Measurements from ENCODE around the gene INTS6. TPM values are rescaled to one million over a fixed set of nuclear protein-coding genes. Genes with fewer than 3 reads are reported as not detected.

INTS6 gene
- total RNA-seq, 4 donors from 2014 or later: 33.5 to 62.0 (median 40.0) TPM

DNA sequence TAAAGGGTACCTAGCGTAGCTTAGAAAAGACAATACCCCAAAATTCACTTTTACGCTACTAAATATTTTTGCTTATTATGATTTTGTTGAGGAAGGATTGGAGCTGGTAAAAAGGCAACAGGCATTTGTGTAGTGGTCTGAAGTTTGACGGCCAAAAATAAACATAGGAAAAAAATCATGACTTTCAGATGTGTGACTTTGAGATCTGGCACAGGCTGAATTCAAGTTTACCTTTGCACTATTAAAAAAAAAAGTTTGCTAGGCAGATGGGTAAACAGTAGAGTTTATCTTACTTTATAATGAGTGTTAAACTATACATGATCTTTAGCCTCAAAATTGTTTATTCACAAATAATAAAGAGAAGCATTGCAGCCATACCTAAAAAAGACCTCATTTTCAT is 24.3 kb upstream of the INTS6 start:
- no peak for TF ChIP-seq CTCF (IDR thresholded peaks at IDR 0.05; ENCODE audit: low read depth)

DNA sequence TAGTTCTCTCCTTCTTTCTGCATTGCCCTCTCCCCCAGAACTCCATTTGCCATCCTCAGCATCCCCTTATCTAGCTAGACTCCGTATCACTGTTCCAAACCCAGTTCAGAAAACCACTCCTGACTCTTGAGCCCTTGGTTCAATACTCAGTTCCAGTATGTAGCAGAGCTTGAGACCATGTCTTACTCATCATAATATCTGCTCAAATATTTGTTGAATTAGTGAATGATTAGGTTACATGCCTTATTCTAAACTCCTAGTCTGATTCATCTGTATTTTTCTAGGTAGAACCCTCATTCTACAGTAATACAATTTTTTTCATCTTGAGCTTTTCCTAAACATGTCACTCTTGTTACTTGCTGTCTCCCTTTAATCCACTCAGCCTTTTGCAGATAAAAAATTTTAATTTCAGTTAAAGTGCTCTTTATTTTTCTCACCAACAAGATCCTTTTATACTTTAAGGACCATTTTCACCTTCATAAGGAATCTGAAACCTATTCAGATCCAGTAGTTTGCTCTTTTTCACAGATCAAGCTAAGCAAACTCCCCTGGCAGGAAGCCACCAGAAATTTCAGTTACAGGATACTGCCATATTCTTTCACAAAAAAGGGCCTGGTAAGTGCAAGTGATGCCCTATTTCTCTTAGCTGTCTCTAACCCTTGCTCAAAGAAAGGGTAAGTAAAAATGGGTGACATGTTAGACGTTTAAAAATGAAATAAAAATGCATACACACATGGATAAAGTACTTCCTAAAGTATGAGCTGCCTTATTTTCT is 23.1 kb upstream of the INTS6 start:
- no peak for TF ChIP-seq CTCF (IDR thresholded peaks at IDR 0.05; ENCODE audit: low read depth)

- no peak for TF ChIP-seq CTCF (IDR thresholded peaks at IDR 0.05; ENCODE audit: low read depth)
Measured at GRCh38 chr13:51469790-51470189, 17.0 kb upstream of the INTS6 start.

GRCh38 chr13:51467730-51468129 is 14.9 kb upstream of the INTS6 start:
- TF ChIP-seq CTCF (IDR thresholded peaks at IDR 0.05; ENCODE audit: low read depth): no peak

DNA sequence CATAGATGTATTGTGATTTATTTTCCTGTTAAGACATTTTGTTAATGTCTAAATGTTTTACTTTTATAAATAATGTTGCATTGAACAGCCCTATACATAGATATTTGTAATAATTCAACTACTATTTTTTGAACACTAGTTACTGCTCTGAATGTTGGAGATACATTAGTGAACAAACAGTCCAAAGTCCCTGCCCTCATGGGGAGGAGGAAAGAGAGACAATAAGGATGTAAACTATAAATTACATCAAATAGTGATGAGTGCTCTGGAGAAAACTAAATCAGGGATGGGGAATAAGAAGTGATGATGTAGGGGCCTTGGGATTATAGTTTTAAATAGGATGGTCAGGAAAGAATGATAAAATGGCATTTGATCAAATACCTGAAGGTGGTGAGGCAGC is 12.3 kb upstream of the INTS6 start:
- TF ChIP-seq CTCF (IDR thresholded peaks at IDR 0.05; ENCODE audit: low read depth): no peak

- no peak for TF ChIP-seq CTCF (IDR thresholded peaks at IDR 0.05; ENCODE audit: low read depth)
Measured at GRCh38 chr13:51457086-51457815, 4.4 kb upstream of the INTS6 start.

- TF ChIP-seq CTCF (IDR thresholded peaks at IDR 0.05; ENCODE audit: low read depth): no peak
Measured at GRCh38 chr13:51456510-51456909, 3.7 kb upstream of the INTS6 start.

Data from subcutaneous adipose tissue (tissue), 4 donors.